Liver (tissue), 9 donors: ENCODE results near the gene DEXI. TPM values are rescaled to one million over a fixed set of nuclear protein-coding genes. Genes with fewer than 3 reads are reported as not detected.

Experiments used
- DNase-seq: peaks from one replicate; pipeline ENCODE4 v3.0.0-alpha.2; 2017; ENCODE audit warnings: low spot score
- H3K27ac ChIP-seq, 2 donors: one replicate each; pipeline ENCODE4 v1.7.0; 2013; ENCODE audit warnings: inconsistent platforms in 2 of 2, low read length in 2 of 2, control low read depth in 1 of 2, low read depth in 1 of 2, mild to moderate bottlenecking in 1 of 2
- H3K27me3 ChIP-seq, 4 donors: one replicate each; pipeline versions ENCODE4 v1.6.1 to v1.7.0; 2013; ENCODE audit warnings: low read length in 3 of 4, inconsistent platforms in 1 of 4, mild to moderate bottlenecking in 1 of 4, moderate library complexity in 1 of 4; ENCODE audit not compliant: control insufficient read depth in 4 of 4, insufficient read depth in 4 of 4
- H3K36me3 ChIP-seq, 4 donors: one replicate each; pipeline versions ENCODE4 v1.6.1 to v1.7.0; 2013; ENCODE audit warnings: low read length in 3 of 4, mild to moderate bottlenecking in 3 of 4, low read depth in 1 of 4, moderate library complexity in 1 of 4; ENCODE audit not compliant: control insufficient read depth in 4 of 4, insufficient read depth in 3 of 4
- H3K4me1 ChIP-seq, 4 donors: one replicate each; pipeline versions ENCODE4 v1.6.1 to v1.7.0; 2013; ENCODE audit warnings: low read length in 3 of 4, mild to moderate bottlenecking in 3 of 4, moderate library complexity in 1 of 4; ENCODE audit not compliant: control insufficient read depth in 4 of 4, insufficient read depth in 4 of 4
- H3K4me3 ChIP-seq, 3 donors: one replicate each; pipeline versions ENCODE4 v1.6.1 to v1.7.0; 2013; ENCODE audit warnings: low read length in 3 of 3, control low read depth in 1 of 3, low read depth in 1 of 3, mild to moderate bottlenecking in 1 of 3
- H3K9ac ChIP-seq, 2 donors: one replicate each; pipeline ENCODE4 v1.7.0; 2013; ENCODE audit warnings: low read length in 2 of 2, mild to moderate bottlenecking in 2 of 2, moderate library complexity in 2 of 2, control low read depth in 1 of 2, low read depth in 1 of 2
- H3K9me3 ChIP-seq, 4 donors: one replicate each; pipeline versions ENCODE4 v1.6.1 to v1.7.0; 2013; ENCODE audit warnings: low read length in 3 of 4; ENCODE audit not compliant: control insufficient read depth in 4 of 4
- ATF3 ChIP-seq: IDR thresholded peaks from 2 replicates; pipeline ENCODE4 v1.6.1; 2016; ENCODE audit warnings: antibody characterized with exemption
- EGR1 ChIP-seq, 2 donors: IDR thresholded peaks; 2 replicates each; pipeline ENCODE4 v1.6.1; 2016 to 2018; ENCODE audit warnings: antibody characterized with exemption in 2 of 2, low read depth in 2 of 2
- FOXA1 ChIP-seq: IDR thresholded peaks from 2 replicates; pipeline ENCODE4 v1.6.1; 2016; ENCODE audit warnings: antibody characterized with exemption
- FOXA2 ChIP-seq: IDR thresholded peaks from 2 replicates; pipeline ENCODE4 v1.6.1; 2016; ENCODE audit warnings: antibody characterized with exemption
- GABPA ChIP-seq, 2 donors: IDR thresholded peaks in 1 of 2; conservative IDR thresholded peaks in 1 of 2; 2 replicates each; pipeline ENCODE4 v1.6.1; 2016; ENCODE audit warnings: antibody characterized with exemption in 2 of 2, mild to moderate bottlenecking in 1 of 2, moderate library complexity in 1 of 2
- HNF4A ChIP-seq, 2 donors: conservative IDR thresholded peaks; 2 replicates each; pipeline ENCODE4 v1.6.1; 2016; ENCODE audit warnings: antibody characterized with exemption in 2 of 2, mild to moderate bottlenecking in 2 of 2
- HNF4G ChIP-seq: IDR thresholded peaks from 2 replicates; pipeline ENCODE4 v1.6.1; 2016; ENCODE audit warnings: antibody characterized with exemption
- JUND ChIP-seq, 2 donors: IDR thresholded peaks; 2 replicates each; pipeline ENCODE4 v1.6.1; 2016; ENCODE audit warnings: antibody characterized with exemption in 2 of 2
- NR2F2 ChIP-seq: IDR thresholded peaks from 2 replicates; pipeline ENCODE4 v1.6.1; 2016; ENCODE audit warnings: antibody characterized with exemption
- RAD21 ChIP-seq, 2 donors: IDR thresholded peaks; 2 replicates each; pipeline ENCODE4 v1.6.1; 2016; ENCODE audit warnings: antibody characterized with exemption in 2 of 2, mild to moderate bottlenecking in 2 of 2
- REST ChIP-seq: IDR thresholded peaks from 2 replicates; pipeline ENCODE4 v1.6.1; 2016; ENCODE audit warnings: antibody characterized with exemption, mild to moderate bottlenecking
- RXRA ChIP-seq, 2 donors: IDR thresholded peaks; 2 replicates each; pipeline ENCODE4 v1.6.1; 2017 to 2018; ENCODE audit warnings: antibody characterized with exemption in 2 of 2, mild to moderate bottlenecking in 1 of 2
- SP1 ChIP-seq: IDR thresholded peaks from 2 replicates; pipeline ENCODE4 v1.6.1; 2018; ENCODE audit warnings: antibody characterized with exemption, mild to moderate bottlenecking
- TAF1 ChIP-seq: conservative IDR thresholded peaks from 2 replicates; pipeline ENCODE4 v1.6.1; 2016; ENCODE audit warnings: antibody characterized with exemption, mild to moderate bottlenecking
- YY1 ChIP-seq: IDR thresholded peaks from 2 replicates; pipeline ENCODE4 v1.6.1; 2016; ENCODE audit warnings: antibody characterized with exemption, mild to moderate bottlenecking
- ZBTB33 ChIP-seq: IDR thresholded peaks from 2 replicates; pipeline ENCODE4 v1.6.1; 2016; ENCODE audit warnings: antibody characterized with exemption
- WGBS: extraction: QIAGEN DNeasy Blood & Tissue Kit; methylation state at CpG from one replicate; pipeline ENCODE4 v1.1.7; 2013; 5-methylcytosine and 5-hydroxymethylcytosine counted together
- polyA plus RNA-seq, 2 donors: library from polyadenylated mRNA; stranded (reverse) in 1 of 2; unstranded in 1 of 2; fragments of 200-250 nt in 1 of 2; fragments of >200 nt in 1 of 2; fragmentation: Nextera tagmentation in 1 of 2; extraction: Ambion mirVana in 1 of 2; gene quantifications; one replicate each; pipeline versions ENCODE4 v1.2.1 to v1.2.3, GENCODE V29; 2013 to 2015
- total RNA-seq, 2 donors: library from RNA; depleted of rRNA; stranded (reverse); fragments of >200 nt; gene quantifications; one replicate each; pipeline ENCODE4 v1.2.3, GENCODE V29; 2014
- TF ChIP-seq, protein P1 (sequence below): fragments of 150-350 bp; IDR thresholded peaks from 2 replicates; pipeline ENCODE4 v1.5.1; 2017; ENCODE audit warnings: improper control_type of control experiment, low read depth, low read length; ENCODE audit not compliant: missing input control
- TF ChIP-seq, protein P2 (sequence below): IDR thresholded peaks from 2 replicates; pipeline ENCODE4 v1.6.1; 2016; ENCODE audit warnings: antibody characterized with exemption
- donor health status: healthy.
- donor health status: healthy.
- donor health status: healthy.
- donor health status: healthy.
- donor health status: healthy.

The DEXI gene
- total and polyA plus RNA-seq, 4 donors = 13.6 to 69.9 (median 41.8) TPM

DNA sequence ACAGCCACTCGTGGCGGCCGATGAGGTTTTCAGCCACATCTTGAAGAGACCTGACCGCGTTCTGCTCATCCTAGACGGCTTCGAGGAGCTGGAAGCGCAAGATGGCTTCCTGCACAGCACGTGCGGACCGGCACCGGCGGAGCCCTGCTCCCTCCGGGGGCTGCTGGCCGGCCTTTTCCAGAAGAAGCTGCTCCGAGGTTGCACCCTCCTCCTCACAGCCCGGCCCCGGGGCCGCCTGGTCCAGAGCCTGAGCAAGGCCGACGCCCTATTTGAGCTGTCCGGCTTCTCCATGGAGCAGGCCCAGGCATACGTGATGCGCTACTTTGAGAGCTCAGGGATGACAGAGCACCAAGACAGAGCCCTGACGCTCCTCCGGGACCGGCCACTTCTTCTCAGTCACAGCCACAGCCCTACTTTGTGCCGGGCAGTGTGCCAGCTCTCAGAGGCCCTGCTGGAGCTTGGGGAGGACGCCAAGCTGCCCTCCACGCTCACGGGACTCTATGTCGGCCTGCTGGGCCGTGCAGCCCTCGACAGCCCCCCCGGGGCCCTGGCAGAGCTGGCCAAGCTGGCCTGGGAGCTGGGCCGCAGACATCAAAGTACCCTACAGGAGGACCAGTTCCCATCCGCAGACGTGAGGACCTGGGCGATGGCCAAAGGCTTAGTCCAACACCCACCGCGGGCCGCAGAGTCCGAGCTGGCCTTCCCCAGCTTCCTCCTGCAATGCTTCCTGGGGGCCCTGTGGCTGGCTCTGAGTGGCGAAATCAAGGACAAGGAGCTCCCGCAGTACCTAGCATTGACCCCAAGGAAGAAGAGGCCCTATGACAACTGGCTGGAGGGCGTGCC, 35.1 kb downstream of the DEXI start:
- WGBS = 90% methylated on average over 46 of the region's 46 CpGs
- Histone ChIP-seq H3K27me3 (no peaks in the 10 kb centered on the region), H3K9ac (no peak overlapping the region), H3K36me3 (peaks cover 0 to 7% (median 1%) of the 10 kb centered on the region in 4 donors), H3K9me3 (no peaks in the 10 kb centered on the region), H3K27ac (no peak overlapping the region), H3K4me1 (no peaks in the 10 kb centered on the region), H3K4me3 (no peak overlapping the region)
- TF ChIP-seq HNF4A (conservative IDR thresholded peaks at IDR 0.05) (no peak), TAF1 (no peak), SP1 (no peak), RAD21 (IDR thresholded peaks at IDR 0.05) (no peak), FOXA2 (no peak), YY1 (no peak), FOXA1 (no peak), EGR1 (IDR thresholded peaks at IDR 0.05; ENCODE audit: low read depth in 2 of 2) (no peak), NR2F2 (no peak), JUND (IDR thresholded peaks at IDR 0.05) (no peak), HNF4G (no peak), GABPA (IDR thresholded peaks at IDR 0.05 in 1 of 2, conservative IDR thresholded peaks at IDR 0.05 in 1 of 2) (no peak), ATF3 (no peak), ZBTB33 (no peak), REST (no peak), RXRA (IDR thresholded peaks at IDR 0.05) (no peak)
- TF ChIP-seq, protein P1, sequence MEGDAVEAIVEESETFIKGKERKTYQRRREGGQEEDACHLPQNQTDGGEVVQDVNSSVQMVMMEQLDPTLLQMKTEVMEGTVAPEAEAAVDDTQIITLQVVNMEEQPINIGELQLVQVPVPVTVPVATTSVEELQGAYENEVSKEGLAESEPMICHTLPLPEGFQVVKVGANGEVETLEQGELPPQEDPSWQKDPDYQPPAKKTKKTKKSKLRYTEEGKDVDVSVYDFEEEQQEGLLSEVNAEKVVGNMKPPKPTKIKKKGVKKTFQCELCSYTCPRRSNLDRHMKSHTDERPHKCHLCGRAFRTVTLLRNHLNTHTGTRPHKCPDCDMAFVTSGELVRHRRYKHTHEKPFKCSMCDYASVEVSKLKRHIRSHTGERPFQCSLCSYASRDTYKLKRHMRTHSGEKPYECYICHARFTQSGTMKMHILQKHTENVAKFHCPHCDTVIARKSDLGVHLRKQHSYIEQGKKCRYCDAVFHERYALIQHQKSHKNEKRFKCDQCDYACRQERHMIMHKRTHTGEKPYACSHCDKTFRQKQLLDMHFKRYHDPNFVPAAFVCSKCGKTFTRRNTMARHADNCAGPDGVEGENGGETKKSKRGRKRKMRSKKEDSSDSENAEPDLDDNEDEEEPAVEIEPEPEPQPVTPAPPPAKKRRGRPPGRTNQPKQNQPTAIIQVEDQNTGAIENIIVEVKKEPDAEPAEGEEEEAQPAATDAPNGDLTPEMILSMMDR = no peak
- TF ChIP-seq, protein P2, sequence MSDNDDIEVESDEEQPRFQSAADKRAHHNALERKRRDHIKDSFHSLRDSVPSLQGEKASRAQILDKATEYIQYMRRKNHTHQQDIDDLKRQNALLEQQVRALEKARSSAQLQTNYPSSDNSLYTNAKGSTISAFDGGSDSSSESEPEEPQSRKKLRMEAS = no peak
- no peak for DNase-seq
